Prostate gland (tissue), 2 donors: Measurements from ENCODE around the gene CEP97.

ENCODE experiments used
- CTCF ChIP-seq, 4 experiments: fragments of 200-600 bp in 2 of 4; fragments of 450-650 bp in 2 of 4; sonication (generic) in 2 of 4; IDR thresholded peaks; 1 replicate in 3 of 4; 2 replicates in 1 of 4; pipeline ENCODE4 v1.5.1; 2016 to 2019; ENCODE audit warnings: antibody characterized with exemption in 4 of 4, mild to moderate bottlenecking in 2 of 4, moderate library complexity in 2 of 4
- POLR2A ChIP-seq: fragments of 450-650 bp; IDR thresholded peaks from one replicate; pipeline ENCODE4 v1.6.1; 2016; ENCODE audit warnings: antibody characterized with exemption, mild to moderate bottlenecking
- POLR2AphosphoS5 ChIP-seq: sonication (generic); formaldehyde crosslinking; IDR thresholded peaks from one replicate; pipeline ENCODE4 v1.6.1; 2017; ENCODE audit warnings: antibody characterized with exemption

GRCh38 chr3:101703169-101703568, 21.2 kb upstream of the CEP97 start:
- no peak for TF ChIP-seq POLR2A
- no peak for TF ChIP-seq CTCF (IDR thresholded peaks at IDR 0.05)
- no peak for TF ChIP-seq POLR2AphosphoS5
